Kidney epithelial cell (primary cell): ENCODE measurements around the gene KDM6A. TPM values are rescaled to one million over a fixed set of nuclear protein-coding genes. Genes with fewer than 3 reads are reported as not detected.

ENCODE experiments used
- DNase-seq: peaks from one replicate; pipeline ENCODE4 v3.0.0-alpha.2; 2010; ENCODE audit warnings: low read depth
- H3K27me3 ChIP-seq: 2 replicates; pipeline ENCODE4 v1.6.0; 2011; ENCODE audit warnings: low read length; ENCODE audit not compliant: control insufficient read depth, insufficient read depth
- H3K36me3 ChIP-seq: 2 replicates; pipeline ENCODE4 v1.5.1; 2011; ENCODE audit warnings: low read length; ENCODE audit not compliant: control insufficient read depth, insufficient read depth
- H3K4me3 ChIP-seq: 2 replicates; pipeline ENCODE4 v1.5.1; 2011; ENCODE audit warnings: low read depth, mild to moderate bottlenecking, control low read depth, low read length
- total RNA-seq: library from RNA; depleted of rRNA; stranded (reverse); fragments of >200 nt; gene quantifications from 2 replicates; pipeline ENCODE4 v1.2.3, GENCODE V29; 2015
- TF ChIP-seq, protein P1 (sequence below): IDR thresholded peaks from 2 replicates; pipeline ENCODE4 v1.5.1; 2011; ENCODE audit warnings: mild to moderate bottlenecking, moderate library complexity, low read length, control low read depth, inconsistent platforms; ENCODE audit not compliant: insufficient read depth, poor library complexity, severe bottlenecking

KDM6A gene
- total RNA-seq, 1 donor from 2014 or later, result 13.7 TPM

- H3K36me3 ChIP-seq, result no peaks in the 10 kb centered on the region
- TF ChIP-seq, protein P1, sequence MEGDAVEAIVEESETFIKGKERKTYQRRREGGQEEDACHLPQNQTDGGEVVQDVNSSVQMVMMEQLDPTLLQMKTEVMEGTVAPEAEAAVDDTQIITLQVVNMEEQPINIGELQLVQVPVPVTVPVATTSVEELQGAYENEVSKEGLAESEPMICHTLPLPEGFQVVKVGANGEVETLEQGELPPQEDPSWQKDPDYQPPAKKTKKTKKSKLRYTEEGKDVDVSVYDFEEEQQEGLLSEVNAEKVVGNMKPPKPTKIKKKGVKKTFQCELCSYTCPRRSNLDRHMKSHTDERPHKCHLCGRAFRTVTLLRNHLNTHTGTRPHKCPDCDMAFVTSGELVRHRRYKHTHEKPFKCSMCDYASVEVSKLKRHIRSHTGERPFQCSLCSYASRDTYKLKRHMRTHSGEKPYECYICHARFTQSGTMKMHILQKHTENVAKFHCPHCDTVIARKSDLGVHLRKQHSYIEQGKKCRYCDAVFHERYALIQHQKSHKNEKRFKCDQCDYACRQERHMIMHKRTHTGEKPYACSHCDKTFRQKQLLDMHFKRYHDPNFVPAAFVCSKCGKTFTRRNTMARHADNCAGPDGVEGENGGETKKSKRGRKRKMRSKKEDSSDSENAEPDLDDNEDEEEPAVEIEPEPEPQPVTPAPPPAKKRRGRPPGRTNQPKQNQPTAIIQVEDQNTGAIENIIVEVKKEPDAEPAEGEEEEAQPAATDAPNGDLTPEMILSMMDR, result no peak
- H3K27me3 ChIP-seq, result no peaks in the 10 kb centered on the region
- peak overlapping the region; percentile 75 for H3K4me3 ChIP-seq
- no peak for DNase-seq
Measured at GRCh38 chrX:44874420-44875184, 1.6 kb downstream of the KDM6A start.

DNA sequence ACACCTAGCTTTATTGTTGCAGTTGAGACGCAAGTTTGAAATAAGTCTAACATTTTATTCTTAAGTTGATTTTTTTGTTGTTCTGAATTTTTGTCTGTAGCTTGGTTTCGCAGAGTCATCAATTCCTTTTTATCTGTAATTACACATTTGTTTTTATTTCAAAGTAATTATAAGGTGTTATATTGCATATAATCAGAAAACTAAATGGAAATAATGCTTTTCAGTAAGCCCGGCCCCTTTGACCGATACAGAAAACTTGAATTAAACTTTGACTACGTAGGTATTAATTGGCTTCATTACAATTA is 2.1 kb downstream of the KDM6A start:
- TF ChIP-seq, protein P1, result no peak
- DNase-seq, result no peak
- Histone ChIP-seq H3K4me3 (peak overlapping the region; percentile 75), H3K36me3 (no peaks in the 10 kb centered on the region), H3K27me3 (no peaks in the 10 kb centered on the region)

DNA sequence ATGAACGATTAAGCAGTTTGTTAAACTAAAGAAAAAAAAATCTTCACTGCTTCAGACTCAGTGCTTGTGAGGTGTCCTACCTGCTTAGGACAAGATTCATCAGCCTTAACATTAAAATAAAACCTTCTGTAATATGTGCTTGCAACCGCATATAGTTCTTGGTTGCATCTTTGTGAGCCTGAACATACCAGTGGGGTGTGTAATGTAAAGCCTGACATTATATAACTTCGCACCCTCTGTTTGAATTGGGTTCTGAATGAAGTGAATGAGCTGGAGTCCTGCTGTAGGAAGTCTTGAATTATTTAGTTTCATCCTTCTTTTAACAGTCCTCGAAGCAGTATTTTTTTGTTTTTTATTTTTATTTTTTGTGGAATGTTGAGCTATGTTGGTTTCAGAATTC is 3.1 kb downstream of the KDM6A start:
- Histone ChIP-seq H3K4me3 (peak overlapping the region; percentile 7), H3K27me3 (no peaks in the 10 kb centered on the region), H3K36me3 (no peaks in the 10 kb centered on the region)
- DNase-seq, result no peak
- TF ChIP-seq, protein P1, result no peak

GRCh38 chrX:44876767-44877166 is 3.8 kb downstream of the KDM6A start:
- Histone ChIP-seq H3K27me3 (no peaks in the 10 kb centered on the region), H3K36me3 (no peaks in the 10 kb centered on the region), H3K4me3 (no peak overlapping the region)
- no peak for DNase-seq
- TF ChIP-seq, protein P1, result no peak

- H3K27me3 ChIP-seq, result no peaks in the 10 kb centered on the region
- no peaks in the 10 kb centered on the region for H3K36me3 ChIP-seq
- TF ChIP-seq, protein P1, result no peak
- no peak for DNase-seq
- no peak overlapping the region for H3K4me3 ChIP-seq
Measured at GRCh38 chrX:44878780-44879179, 5.8 kb downstream of the KDM6A start.

GRCh38 chrX:44881549-44881948 is 8.6 kb downstream of the KDM6A start:
- H3K36me3 ChIP-seq, result no peaks in the 10 kb centered on the region
- H3K27me3 ChIP-seq, result no peaks in the 10 kb centered on the region
- no peak overlapping the region for H3K4me3 ChIP-seq
- no peak for DNase-seq
- TF ChIP-seq, protein P1, result no peak
